H1 (cell line): Measurements from ENCODE around the gene DPEP1. TPM values are rescaled to one million over a fixed set of nuclear protein-coding genes. Genes with fewer than 3 reads are reported as not detected.

Source experiments
- RNF2 ChIP-seq: fragments of 200-900, 300-1000 bp; sonication (generic); IDR thresholded peaks from 2 replicates; pipeline ENCODE4 v1.7.1; 2016; ENCODE audit warnings: borderline replicate concordance, low read depth, mild to moderate bottlenecking, antibody characterized with exemption, low read length; ENCODE audit not compliant: poor library complexity, severe bottlenecking; ENCODE audit errors: missing control alignments
- polyA plus RNA-seq, 7 experiments: library from polyadenylated mRNA; depleted of rRNA in 3 of 7; stranded (reverse) in 5 of 7; unstranded in 2 of 7; fragments of >200 nt in 5 of 7; fragments of 200-250 nt in 2 of 7; gene quantifications; 1 replicate in 5 of 7; 2 replicates in 1 of 7; 4 replicates in 1 of 7; pipeline versions ENCODE4 v1.2.1 to v1.2.3, GENCODE V29; 2011 to 2013; ENCODE audit warnings: missing spikeins in 2 of 7, mixed read lengths in 2 of 7
- total RNA-seq: library from RNA; stranded (reverse); fragmentation: NEBNext Ultra II Directional; extraction: Animal tissue kit (Norgen Biotek cat#: 25700); gene quantifications from 2 replicates; pipeline ENCODE4 v1.2.1, GENCODE V29; 2021

DPEP1 gene
- total and polyA plus RNA-seq, 2 of the 8 experiments (the other 6 are each of a cell fraction or from before 2014, with no cell fraction given): 2.8 to 3.1 TPM

GRCh38 chr16:89668790-89669158 is 55.3 kb downstream of the DPEP1 start (continued):
- no peak for TF ChIP-seq RNF2
